KMS-11 (cell line): ENCODE data around the gene LRRC25.

Source experiments
- H2AFZ ChIP-seq: fragments of 200-600 bp; sonication (generic); 2 replicates; pipeline ENCODE4 v1.6.1; 2016; ENCODE audit warnings: antibody characterized with exemption, mixed run types, low read depth
- H3K27ac ChIP-seq: fragments of 200-600 bp; sonication (generic); 2 replicates; pipeline ENCODE4 v1.6.1; 2016; ENCODE audit warnings: mild to moderate bottlenecking, mixed run types
- H3K27me3 ChIP-seq: fragments of 200-600 bp; sonication (generic); 2 replicates; pipeline ENCODE4 v1.6.1; 2017; ENCODE audit warnings: mild to moderate bottlenecking, low read depth, mixed run types, moderate library complexity; ENCODE audit not compliant: insufficient read depth
- H3K36me3 ChIP-seq: fragments of 200-600 bp; sonication (generic); 2 replicates; pipeline ENCODE4 v1.6.1; 2017; ENCODE audit warnings: mild to moderate bottlenecking, mixed run types; ENCODE audit not compliant: insufficient read depth
- H3K4me1 ChIP-seq: fragments of 200-600 bp; sonication (generic); 2 replicates; pipeline ENCODE4 v1.6.1; 2016; ENCODE audit warnings: mild to moderate bottlenecking, low read depth, mixed run types; ENCODE audit not compliant: poor library complexity, severe bottlenecking
- H3K4me2 ChIP-seq: fragments of 200-600 bp; sonication (generic); 2 replicates; pipeline ENCODE4 v1.7.0; 2016; ENCODE audit warnings: mild to moderate bottlenecking, mixed run types
- H3K4me3 ChIP-seq: fragments of 200-600 bp; sonication (generic); IDR thresholded peaks from 2 replicates; pipeline ENCODE4 v1.6.1; 2017; ENCODE audit warnings: low read depth, low read length, mixed read lengths; ENCODE audit not compliant: insufficient read depth
- H3K79me2 ChIP-seq: fragments of 200-600 bp; sonication (generic); 2 replicates; pipeline ENCODE4 v1.6.1; 2016; ENCODE audit warnings: low read depth, mixed run types; ENCODE audit not compliant: insufficient read depth
- H3K9ac ChIP-seq: fragments of 200-600 bp; sonication (generic); 2 replicates; pipeline ENCODE4 v1.6.1; 2016; ENCODE audit warnings: mild to moderate bottlenecking, mixed run types
- H4K20me1 ChIP-seq: fragments of 200-600 bp; sonication (generic); 2 replicates; pipeline ENCODE4 v1.6.1; 2016; ENCODE audit warnings: mild to moderate bottlenecking, mixed run types; ENCODE audit not compliant: insufficient read depth
- TF ChIP-seq, protein P1 (sequence below): fragments of 200-600 bp; sonication (generic); conservative IDR thresholded peaks from 2 replicates; pipeline ENCODE4 v1.6.1; 2017; ENCODE audit warnings: low read depth, mild to moderate bottlenecking, antibody characterized with exemption, low read length, moderate library complexity, mixed read lengths

LRRC25 gene

DNA sequence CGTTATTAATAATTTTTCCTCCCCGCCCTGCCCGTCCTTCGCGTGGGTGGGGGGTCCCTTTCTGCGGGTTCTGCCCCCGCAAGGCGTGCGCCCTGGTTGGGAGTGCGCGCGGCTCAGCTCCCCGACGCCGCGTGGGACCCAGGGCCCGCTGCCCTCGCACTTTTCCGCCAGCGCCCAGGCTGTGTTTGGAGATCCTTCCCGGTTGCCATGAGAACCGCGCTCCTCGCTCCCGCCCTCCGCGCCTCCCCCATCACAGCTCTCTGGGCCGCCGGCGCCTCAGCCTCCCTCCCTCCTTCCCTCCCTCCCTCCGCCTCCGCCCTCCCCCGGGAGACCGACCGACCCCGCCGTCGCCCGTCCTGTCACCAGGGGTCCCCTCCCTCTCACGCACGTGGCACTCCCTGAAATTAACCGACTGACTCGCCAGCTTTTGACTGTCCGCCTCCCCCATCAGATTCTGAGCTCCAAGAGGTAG, 19.4 kb upstream of the LRRC25 start:
- Histone ChIP-seq H3K27me3 (peaks cover 19% of the 10 kb centered on the region; the same call in 1 of the 2 replicates), H4K20me1 (no peaks in the 10 kb centered on the region), H3K79me2 (0 out of 2 replicates have a peak, but pooled peaks cover 8% of the 10 kb centered on the region), H3K4me3 (no peak overlapping the region), H3K4me1 (peaks cover 51% of the 10 kb centered on the region), H3K27ac (peak overlapping the region; percentile 41; the same call in 1 of the 2 replicates), H3K4me2 (peak overlapping the region; percentile 84), H2AFZ (peak overlapping the region; percentile 93), H3K9ac (peak overlapping the region; percentile 56; the same call in 1 of the 2 replicates), H3K36me3 (no peaks in the 10 kb centered on the region)
- TF ChIP-seq, protein P1, sequence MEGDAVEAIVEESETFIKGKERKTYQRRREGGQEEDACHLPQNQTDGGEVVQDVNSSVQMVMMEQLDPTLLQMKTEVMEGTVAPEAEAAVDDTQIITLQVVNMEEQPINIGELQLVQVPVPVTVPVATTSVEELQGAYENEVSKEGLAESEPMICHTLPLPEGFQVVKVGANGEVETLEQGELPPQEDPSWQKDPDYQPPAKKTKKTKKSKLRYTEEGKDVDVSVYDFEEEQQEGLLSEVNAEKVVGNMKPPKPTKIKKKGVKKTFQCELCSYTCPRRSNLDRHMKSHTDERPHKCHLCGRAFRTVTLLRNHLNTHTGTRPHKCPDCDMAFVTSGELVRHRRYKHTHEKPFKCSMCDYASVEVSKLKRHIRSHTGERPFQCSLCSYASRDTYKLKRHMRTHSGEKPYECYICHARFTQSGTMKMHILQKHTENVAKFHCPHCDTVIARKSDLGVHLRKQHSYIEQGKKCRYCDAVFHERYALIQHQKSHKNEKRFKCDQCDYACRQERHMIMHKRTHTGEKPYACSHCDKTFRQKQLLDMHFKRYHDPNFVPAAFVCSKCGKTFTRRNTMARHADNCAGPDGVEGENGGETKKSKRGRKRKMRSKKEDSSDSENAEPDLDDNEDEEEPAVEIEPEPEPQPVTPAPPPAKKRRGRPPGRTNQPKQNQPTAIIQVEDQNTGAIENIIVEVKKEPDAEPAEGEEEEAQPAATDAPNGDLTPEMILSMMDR = no peak

DNA sequence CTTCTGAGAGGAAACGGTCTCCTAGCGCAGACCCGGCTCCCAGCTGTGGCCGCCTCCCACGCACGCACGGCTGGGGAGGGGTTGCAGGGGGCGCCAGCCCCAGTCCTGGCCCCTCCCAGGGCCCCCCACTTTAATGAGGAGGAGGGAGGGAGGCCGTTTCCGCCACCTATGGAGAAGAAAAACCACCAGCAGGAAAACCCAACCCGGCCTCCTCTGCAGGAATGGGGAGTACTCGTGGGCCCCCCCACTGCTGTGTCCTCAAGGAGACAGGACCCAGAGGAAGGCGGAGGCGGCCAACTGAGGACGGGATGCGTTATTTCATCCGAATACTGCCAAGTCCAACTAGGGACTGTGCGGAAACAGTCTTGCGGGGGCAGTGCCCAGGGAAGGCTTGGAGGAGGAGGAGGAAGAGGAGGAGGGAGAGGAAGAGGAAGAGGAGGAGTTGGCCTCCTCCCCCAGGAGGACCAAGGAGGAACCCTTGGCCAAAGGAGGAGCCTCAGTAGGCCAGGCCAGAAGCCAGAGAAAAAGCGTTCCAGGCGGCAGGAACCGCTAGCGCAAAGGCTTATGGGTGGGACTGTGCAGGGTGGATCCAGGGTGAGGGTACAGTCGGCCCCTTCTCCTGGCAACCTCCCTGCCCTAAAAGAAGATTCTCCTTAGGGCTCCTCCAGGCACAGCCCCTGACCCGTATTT, 17.9 kb upstream of the LRRC25 start:
- Histone ChIP-seq H3K4me2 (no peak overlapping the region; the same call in 1 of the 2 replicates), H2AFZ (no peak overlapping the region), H4K20me1 (no peaks in the 10 kb centered on the region), H3K4me3 (no peak overlapping the region), H3K27me3 (peaks cover 31% of the 10 kb centered on the region; the same call in 1 of the 2 replicates), H3K36me3 (no peaks in the 10 kb centered on the region), H3K9ac (no peak overlapping the region), H3K79me2 (0 out of 2 replicates have a peak, but pooled peaks cover 3% of the 10 kb centered on the region), H3K4me1 (peaks cover 42% of the 10 kb centered on the region), H3K27ac (no peak overlapping the region)
- TF ChIP-seq, protein P1 = no peak

DNA sequence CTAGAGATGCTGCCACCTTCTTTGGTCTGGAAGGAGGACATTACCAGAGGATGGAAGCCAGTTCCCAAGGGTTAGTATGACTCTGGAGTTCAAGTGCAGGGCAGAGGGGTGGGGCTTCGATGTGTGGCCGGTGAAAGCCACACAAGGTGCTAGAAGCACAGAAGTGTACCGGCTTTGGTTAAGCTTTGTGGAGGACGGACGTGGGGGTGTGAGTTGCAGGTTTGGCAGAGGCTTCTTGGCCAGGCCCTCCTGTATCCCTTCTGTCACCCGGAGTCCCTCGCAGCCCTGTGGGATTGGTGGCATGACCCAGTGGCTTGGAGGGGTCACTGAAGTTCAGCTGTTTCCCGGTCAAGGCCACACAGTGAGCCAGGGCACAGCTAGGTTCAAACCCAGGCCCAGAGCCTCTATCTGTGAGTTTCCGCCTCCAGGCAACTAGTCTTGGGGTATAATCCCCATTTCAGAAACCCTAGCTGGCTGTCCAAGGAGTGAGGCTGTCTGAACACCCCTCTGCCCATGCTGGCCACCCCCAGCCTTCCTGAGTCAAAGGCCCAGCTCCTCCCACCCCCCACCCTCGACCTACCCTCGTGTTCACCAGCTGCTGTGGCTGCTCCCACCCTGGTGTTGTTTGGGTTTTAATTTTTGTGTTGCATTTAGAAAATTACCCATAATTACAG, 17.2 kb upstream of the LRRC25 start:
- H3K36me3 ChIP-seq = no peaks in the 10 kb centered on the region
- TF ChIP-seq, protein P1 = no peak
- H2AFZ ChIP-seq = no peak overlapping the region
- H3K4me2 ChIP-seq = peak overlapping the region; percentile 33; the same call in 1 of the 2 replicates
- peaks cover 44% of the 10 kb centered on the region for H3K4me1 ChIP-seq
- H3K4me3 ChIP-seq = no peak overlapping the region
- no peaks in the 10 kb centered on the region for H4K20me1 ChIP-seq
- H3K79me2 ChIP-seq = no peaks in the 10 kb centered on the region
- peaks cover 31% of the 10 kb centered on the region; the same call in 1 of the 2 replicates for H3K27me3 ChIP-seq
- no peak overlapping the region for H3K9ac ChIP-seq
- no peak overlapping the region for H3K27ac ChIP-seq

DNA sequence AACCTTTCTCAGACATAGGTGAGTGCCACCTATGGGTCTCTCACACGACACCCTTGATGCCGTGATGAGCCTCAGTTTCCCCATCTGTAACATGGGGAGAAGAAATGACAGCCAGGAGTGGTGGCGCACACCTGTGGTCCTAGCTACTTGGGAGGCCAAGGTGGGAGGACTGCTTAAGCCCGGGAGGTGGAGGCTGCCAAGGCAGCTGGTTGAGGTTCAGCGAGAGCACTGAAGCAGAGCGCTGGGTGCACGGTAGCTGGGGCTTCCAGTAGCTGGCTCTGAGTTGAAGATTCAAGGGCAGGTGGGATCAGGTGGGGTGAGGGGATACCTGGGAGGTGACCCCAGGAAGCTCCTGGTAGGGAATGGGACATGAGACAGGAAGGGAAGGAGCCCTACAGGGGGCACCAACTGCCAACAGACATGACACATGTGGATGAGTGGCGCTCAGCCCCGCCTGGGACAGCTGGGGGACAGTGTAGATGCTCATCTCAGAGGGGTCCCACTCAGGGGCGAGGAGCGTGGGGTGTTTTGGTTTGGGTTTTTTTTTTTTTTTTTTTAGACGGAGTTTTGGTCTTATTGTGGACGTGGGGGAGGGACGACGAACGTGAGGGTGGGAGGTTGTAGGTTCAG, 15.3 kb upstream of the LRRC25 start:
- TF ChIP-seq, protein P1 = no peak
- H3K27me3 ChIP-seq = peaks cover 28% of the 10 kb centered on the region; the same call in 1 of the 2 replicates
- H3K79me2 ChIP-seq = no peaks in the 10 kb centered on the region
- H2AFZ ChIP-seq = no peak overlapping the region
- H3K36me3 ChIP-seq = no peaks in the 10 kb centered on the region
- no peak overlapping the region for H3K27ac ChIP-seq
- H3K4me3 ChIP-seq = no peak overlapping the region
- no peaks in the 10 kb centered on the region for H4K20me1 ChIP-seq
- H3K9ac ChIP-seq = no peak overlapping the region
- H3K4me1 ChIP-seq = peaks cover 37% of the 10 kb centered on the region
- H3K4me2 ChIP-seq = no peak overlapping the region
